Measurements from ENCODE around the gene SCN5A. TPM values are rescaled to one million over a fixed set of nuclear protein-coding genes. Genes with fewer than 3 reads are reported as not detected.
A peak's percentile ranks its signal among the peaks of the same experiment; 100 is the strongest.

The SCN5A gene
- total RNA-seq, 4 donors from 2014 or later = 0.50 to 1.7 (median 0.81) TPM; not detected in 1

DNA sequence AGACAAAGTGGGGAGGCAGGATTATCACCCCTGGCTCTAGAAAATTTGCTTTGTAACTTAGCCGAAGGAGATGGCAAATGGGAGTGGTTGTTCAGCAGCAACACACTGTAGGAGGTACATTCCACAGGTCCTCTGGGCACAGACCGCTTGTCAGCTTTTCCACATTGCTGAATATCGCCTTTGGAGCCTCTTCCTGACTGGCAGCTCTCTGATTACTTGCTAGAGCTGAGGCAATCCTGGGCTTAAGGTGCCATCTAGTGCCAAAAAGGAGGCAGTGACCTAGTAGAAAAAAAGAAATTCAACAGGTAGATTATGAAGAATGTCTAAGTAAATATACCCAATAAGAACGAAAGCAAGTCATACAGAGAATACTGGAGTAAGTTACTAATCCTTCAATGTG lies 13.1 kb upstream of the SCN5A start:
- Histone ChIP-seq H3K9me3 (peaks cover 0 to 28% (median 0%) of the 10 kb centered on the region in 3 donors), H3K4me3 (no peak overlapping the region), H3K27me3 (peaks cover 48% of the 10 kb centered on the region), H3K36me3 (no peaks in the 10 kb centered on the region), H3K4me1 (no peaks in the 10 kb centered on the region), H3K27ac (no peak overlapping the region)
- TF ChIP-seq, protein P1, sequence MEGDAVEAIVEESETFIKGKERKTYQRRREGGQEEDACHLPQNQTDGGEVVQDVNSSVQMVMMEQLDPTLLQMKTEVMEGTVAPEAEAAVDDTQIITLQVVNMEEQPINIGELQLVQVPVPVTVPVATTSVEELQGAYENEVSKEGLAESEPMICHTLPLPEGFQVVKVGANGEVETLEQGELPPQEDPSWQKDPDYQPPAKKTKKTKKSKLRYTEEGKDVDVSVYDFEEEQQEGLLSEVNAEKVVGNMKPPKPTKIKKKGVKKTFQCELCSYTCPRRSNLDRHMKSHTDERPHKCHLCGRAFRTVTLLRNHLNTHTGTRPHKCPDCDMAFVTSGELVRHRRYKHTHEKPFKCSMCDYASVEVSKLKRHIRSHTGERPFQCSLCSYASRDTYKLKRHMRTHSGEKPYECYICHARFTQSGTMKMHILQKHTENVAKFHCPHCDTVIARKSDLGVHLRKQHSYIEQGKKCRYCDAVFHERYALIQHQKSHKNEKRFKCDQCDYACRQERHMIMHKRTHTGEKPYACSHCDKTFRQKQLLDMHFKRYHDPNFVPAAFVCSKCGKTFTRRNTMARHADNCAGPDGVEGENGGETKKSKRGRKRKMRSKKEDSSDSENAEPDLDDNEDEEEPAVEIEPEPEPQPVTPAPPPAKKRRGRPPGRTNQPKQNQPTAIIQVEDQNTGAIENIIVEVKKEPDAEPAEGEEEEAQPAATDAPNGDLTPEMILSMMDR (IDR thresholded peaks at IDR 0.05) = no peak
- TF ChIP-seq POLR2A (IDR thresholded peaks at IDR 0.05) (no peak), POLR2AphosphoS5 (IDR thresholded peaks at IDR 0.05) (no peak), EP300 (IDR thresholded peaks at IDR 0.05) (no peak)
- WGBS, 2 donors (ENCODE audit: low coverage in 1 of 2) = 35 to 54% methylated on average over 1 to 4 of the region's 4 CpGs
- ATAC-seq = no peak

DNA sequence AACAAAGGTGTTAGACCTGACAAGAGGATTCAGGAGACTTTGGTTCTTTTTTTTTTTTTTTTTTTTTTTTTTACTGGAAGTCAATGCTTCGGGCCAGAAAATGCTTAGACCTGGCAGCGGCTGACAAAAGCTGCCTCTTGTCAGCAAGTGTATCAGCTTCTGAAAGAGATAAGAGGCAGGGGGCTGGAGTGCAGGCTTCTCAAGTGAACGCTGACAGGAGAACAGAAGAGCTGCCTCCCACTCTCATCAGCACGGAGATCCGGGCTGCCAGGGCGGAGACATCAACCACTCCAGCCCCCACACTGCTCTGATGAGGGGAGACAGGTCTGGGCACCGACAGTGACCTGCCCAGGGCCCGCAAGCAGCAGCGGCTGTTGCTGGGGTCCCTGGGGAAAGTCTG lies 9.4 kb upstream of the SCN5A start:
- no peaks in the 10 kb centered on the region for H3K4me1 ChIP-seq
- H3K27me3 ChIP-seq = peaks cover 84% of the 10 kb centered on the region
- peaks cover 0 to 28% (median 0%) of the 10 kb centered on the region in 3 donors for H3K9me3 ChIP-seq
- TF ChIP-seq POLR2A (IDR thresholded peaks at IDR 0.05) = no peak
- no peak for TF ChIP-seq EP300 (IDR thresholded peaks at IDR 0.05)
- TF ChIP-seq, protein P1 (IDR thresholded peaks at IDR 0.05) = no peak
- TF ChIP-seq POLR2AphosphoS5 (IDR thresholded peaks at IDR 0.05) = no peak
- no peak overlapping the region for H3K4me3 ChIP-seq
- no peak for ATAC-seq
- 0% methylated on average over 1 of the region's 9 CpGs; no CpG with 5 or more reads in 1 of the 2 donors for WGBS, 2 donors (ENCODE audit: low coverage in 1 of 2)
- H3K36me3 ChIP-seq = no peaks in the 10 kb centered on the region
- H3K27ac ChIP-seq = no peak overlapping the region

DNA sequence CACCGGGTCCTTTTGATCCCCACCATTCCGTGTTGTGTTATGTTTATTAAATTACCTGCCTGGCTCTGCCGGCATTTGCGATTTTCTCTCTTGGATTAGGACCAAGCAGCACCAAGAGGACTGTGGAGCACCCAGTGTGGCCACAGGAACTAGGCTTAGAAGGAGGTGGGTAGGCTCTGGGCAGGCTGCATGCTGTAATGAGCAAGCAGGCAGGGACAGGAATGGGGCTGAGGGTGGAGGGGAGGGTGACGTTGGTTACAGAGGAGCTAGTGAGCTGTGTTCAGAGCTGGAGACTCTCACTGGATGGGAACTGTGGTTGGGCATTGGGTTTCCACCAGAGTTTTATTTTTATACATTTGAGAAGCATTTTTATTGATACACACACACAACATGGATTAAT lies 7.9 kb upstream of the SCN5A start:
- Histone ChIP-seq H3K36me3 (no peaks in the 10 kb centered on the region), H3K9me3 (peaks cover 0 to 15% (median 0%) of the 10 kb centered on the region in 3 donors), H3K4me3 (no peak overlapping the region), H3K27ac (no peak overlapping the region), H3K4me1 (no peaks in the 10 kb centered on the region), H3K27me3 (peaks cover 90% of the 10 kb centered on the region)
- 32 to 60% methylated on average over 1 to 3 of the region's 5 CpGs for WGBS, 2 donors (ENCODE audit: low coverage in 1 of 2)
- no peak for ATAC-seq
- TF ChIP-seq, protein P1 (IDR thresholded peaks at IDR 0.05) = no peak
- no peak for TF ChIP-seq POLR2AphosphoS5 (IDR thresholded peaks at IDR 0.05)
- TF ChIP-seq EP300 (IDR thresholded peaks at IDR 0.05) = no peak
- no peak for TF ChIP-seq POLR2A (IDR thresholded peaks at IDR 0.05)

DNA sequence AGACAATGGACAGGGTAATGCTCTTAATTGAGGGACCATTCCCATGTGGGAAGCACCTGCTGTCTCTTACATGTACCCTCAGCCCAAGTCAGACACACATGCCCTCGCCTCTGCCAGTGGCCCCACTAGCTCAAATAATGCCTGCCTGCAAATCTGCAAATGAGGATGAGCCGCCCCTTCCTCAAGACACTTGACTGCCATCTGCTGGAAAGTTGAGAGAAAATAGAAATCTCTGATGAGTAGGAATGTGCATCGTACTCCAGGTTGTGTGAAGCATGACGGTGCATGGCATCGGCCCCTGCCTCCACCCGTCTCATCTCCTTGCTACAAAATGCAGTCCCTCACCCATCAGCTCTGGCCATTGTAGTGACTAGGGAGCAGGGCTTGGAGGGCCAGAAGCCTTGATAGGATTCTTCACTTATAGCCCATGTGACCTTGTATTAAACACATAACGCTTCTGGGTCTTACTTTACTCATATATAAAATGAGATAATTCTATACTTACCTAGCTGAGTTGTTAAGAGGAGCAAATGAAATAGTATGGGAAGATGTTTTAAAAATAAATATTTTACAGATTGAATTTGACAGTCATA lies 6.3 kb upstream of the SCN5A start:
- TF ChIP-seq, protein P1 (IDR thresholded peaks at IDR 0.05) = peak in 1 of 4 experiments; percentile 43
- no peak for TF ChIP-seq POLR2A (IDR thresholded peaks at IDR 0.05)
- H3K36me3 ChIP-seq = no peaks in the 10 kb centered on the region
- H3K27me3 ChIP-seq = peaks cover 94% of the 10 kb centered on the region
- 4 to 13% methylated on average over 6 of the region's 7 CpGs for WGBS, 2 donors (ENCODE audit: low coverage in 1 of 2)
- no peak overlapping the region for H3K4me3 ChIP-seq
- no peak for ATAC-seq
- no peak overlapping the region for H3K27ac ChIP-seq
- H3K4me1 ChIP-seq = peaks cover 0 to 4% (median 2%) of the 10 kb centered on the region in 3 donors
- no peaks in the 10 kb centered on the region for H3K9me3 ChIP-seq
